ENCODE results near the gene ZMYND19.
A peak's percentile ranks its signal among the peaks of the same experiment; 100 is the strongest.
"Not testable (repeated sequence)": the region's sequence is repeated elsewhere in the genome, so short reads cannot be mapped to it uniquely, and the experiment has no call there.

Gene ZMYND19

DNA sequence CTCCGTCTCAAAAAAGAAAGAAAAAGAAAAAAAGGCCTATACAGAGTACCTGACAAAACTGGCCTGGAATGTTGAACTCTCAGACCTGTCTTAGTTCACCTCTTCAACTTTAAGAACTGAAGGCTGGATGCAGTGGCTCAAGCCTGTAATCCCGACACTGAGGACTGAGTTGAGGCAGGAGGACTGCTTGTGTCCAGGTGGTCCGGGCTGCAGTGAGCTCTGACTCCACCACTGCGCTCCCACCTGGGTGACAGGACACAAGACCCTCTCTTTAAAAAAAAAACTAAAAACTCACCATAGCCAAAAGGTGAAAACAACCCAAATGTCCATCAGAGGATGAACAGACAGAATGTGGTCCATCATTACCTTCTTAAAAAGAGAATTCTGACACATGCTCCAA is 32.2 kb downstream of the ZMYND19 start:
- DNase-seq (ENCODE audit: low read depth in 2 of 2), result no peak

DNA sequence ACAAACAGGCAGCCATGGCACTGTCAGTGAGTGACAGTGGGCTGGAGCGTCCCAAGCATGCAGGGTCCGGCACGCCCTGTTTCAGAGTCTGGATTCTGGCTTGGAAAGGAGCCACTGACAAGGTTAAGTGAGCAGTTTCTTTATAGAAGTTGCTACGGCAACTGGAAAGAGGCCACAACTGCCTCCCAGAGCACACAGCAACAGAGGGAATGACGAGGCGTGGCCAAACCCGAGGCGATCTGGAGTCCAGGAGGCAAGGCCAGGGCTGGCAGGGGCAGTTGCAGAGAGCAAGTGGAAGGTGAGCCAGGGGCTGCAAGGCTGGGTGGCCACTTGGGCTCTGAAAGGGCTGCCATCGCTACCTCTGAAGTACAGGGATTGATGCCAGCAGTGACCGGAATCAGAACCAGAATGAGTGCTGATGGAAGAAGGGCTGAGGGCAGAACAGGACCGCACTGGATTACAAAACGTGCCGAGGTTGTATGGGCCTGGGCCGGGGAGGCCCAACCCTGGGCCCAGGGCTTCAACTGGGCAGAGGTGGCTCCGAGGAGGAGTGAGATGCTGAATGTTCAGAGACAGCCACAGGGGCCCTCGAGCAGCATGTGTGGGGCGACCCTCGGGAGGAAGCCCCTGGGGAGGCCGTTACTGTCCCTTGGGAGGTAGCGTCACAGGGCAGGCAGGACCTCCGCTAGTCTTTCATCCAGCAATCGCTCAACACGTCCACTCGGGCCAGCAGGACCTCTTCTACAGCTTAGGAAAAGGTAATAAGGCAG is 34.1 kb downstream of the ZMYND19 start:
- no peak for DNase-seq (ENCODE audit: low read depth in 2 of 2)

DNA sequence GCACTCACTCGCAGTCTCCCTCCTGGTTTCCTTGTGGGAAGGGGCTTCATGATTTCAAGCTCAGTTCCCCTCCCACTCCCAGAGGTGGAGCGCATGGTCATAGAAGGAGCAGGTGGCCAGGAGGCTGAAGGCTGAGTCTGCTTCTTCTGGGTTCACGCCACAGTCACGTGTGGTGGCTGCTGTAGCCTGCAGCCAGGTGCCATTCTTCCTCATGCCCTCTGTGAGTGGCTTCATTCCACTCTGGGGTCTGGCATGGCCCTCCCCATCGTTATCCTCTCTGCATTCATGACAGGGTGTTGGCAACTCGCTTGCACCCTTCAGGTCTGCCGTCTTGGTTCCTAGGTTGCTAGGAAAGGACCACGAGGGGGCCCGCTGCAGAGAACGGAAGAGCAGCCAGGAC is 35.1 kb downstream of the ZMYND19 start:
- no peak for DNase-seq (ENCODE audit: low read depth in 2 of 2)

DNA sequence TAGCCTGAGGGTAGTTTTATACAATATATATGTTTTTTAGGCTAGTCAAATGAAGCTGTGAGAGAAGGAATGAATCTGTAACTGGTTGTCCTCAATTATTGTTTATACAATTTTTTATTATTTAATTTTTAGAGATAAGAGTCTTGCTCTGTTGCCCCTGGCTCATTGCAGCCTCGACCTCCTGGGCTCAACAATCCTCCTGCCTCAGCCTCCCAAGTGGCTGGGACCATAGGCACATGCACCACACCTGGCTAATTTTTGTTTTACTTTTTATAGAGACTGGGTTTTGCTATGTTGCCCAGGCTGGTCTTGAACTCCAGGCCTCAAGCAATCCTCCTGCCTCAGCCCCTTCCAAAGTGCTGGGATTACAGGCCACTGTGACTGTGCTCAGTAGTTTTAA is 36.0 kb downstream of the ZMYND19 start:
- DNase-seq (ENCODE audit: low read depth in 2 of 2), result no peak

DNA sequence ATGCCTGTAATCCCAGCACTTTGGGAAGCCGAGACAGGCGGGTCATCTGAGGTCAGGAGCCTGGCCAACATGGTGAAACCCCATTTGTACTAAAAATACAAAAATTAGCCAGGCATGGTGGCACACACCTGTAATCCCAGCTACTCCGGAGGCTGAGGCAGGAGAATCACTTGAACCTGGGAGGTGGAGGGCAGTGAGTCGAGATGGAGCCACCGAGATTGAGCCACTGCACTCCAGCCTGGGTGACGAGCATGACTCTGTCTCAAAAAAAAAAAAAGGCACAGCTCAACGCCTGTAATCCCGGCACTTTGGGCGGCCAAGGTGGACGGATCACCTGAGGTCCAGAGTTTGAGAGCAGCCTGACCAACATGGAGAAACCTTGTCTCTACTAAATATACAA is 36.7 kb downstream of the ZMYND19 start:
- not testable (repeated sequence) for DNase-seq (ENCODE audit: low read depth in 2 of 2)

DNA sequence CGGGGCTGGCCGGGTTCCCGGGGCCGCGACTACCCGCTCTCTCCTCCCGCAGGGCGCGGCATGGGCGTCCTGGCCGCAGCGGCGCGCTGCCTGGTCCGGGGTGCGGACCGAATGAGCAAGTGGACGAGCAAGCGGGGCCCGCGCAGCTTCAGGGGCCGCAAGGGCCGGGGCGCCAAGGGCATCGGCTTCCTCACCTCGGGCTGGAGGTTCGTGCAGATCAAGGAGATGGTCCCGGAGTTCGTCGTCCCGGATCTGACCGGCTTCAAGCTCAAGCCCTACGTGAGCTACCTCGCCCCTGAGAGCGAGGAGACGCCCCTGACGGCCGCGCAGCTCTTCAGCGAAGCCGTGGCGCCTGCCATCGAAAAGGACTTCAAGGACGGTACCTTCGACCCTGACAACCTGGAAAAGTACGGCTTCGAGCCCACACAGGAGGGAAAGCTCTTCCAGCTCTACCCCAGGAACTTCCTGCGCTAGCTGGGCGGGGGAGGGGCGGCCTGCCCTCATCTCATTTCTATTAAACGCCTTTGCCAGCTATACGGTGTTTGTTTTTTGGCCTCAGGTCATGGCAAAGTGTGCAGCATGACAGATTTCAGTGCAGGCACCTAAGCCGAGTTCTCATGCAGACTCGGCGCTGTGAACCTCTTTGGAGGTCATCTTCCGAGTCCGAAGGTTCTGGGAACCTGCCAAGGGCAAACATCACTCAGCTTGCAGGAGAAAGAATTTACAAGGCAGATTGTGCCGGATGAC is 38.1 kb downstream of the ZMYND19 start:
- DNase-seq (ENCODE audit: low read depth in 2 of 2), result no peak

DNA sequence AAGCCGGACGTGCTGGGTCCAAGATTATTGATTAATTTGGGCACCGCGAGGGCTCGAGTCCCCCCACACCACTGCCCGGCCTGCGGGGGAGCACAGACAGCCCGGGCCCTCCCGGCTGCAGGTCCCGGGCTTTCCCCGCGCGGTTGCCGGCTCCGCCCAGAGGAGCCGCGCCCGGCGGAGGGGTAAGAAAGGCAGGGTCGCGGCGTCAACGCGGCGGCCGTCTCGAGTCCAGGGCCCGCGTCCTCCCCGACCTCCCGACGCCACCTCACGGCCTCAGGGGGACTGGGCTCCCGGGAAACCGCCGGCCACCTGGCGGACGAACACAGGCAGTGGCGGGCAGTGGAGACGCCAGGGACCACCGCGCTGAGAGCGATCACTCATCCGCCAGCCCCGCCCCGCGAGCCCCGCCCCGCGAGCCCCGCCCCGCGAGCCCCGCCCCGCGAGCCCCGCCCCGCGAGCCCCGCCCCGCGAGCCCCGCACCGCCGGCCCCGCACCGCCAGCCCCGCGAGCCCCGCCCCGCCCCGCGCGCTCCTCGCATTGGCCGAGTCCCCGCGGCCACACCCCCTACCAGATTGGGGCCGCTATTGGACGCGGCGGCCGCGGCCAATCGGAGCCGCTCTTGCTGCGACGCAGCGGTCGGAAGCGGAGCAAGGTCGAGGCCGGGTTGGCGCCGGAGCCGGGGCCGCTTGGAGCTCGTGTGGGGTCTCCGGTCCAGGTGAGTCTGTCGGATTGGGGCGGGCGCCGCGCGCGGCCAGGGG is 38.9 kb downstream of the ZMYND19 start, which contains the start of gene MRPL41:
Gene MRPL41, plus strand, starts transcription at position 616 of the 758 bp plus-strand sequence. CDS start 203 bp downstream, outside the sequence.
- DNase-seq (ENCODE audit: low read depth in 2 of 2), result peak; percentile 67 to 79

DNA sequence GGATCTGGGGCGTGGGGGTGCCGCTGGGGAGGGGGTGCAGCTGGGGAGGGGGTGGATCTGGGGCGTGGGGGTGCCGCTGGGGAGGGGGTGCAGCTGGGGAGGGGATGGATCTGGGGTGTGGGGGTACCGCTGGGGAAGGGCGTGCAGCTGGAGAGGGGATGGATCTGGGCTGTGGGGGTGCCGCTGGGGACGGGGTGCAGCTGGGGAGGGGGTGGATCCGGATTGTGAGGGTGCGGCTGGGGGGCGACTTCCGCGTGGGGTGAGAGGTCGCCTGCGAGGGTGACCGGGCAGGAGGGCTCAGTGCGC is 39.4 kb downstream of the ZMYND19 start:
- DNase-seq (ENCODE audit: low read depth in 2 of 2), result not testable (repeated sequence)

DNA sequence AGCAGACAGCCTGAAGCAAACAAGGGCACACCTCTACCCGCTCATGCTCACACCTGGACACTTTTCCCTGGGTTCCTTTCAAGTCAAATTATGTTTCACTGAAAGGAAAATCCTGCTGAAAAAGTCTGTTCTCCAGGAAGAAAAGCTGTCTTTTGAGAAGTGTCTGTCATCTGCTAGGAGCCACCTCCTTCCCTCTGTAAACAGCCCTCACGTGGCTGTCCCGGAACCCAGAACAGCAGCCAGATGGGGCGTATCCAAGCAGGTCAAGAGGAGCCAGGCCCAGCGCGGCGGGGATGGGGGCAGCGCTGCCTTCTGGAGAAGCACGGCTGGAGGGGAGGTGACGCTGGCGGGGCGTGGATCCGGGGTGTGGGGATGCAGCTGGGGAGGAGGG is 40.1 kb downstream of the ZMYND19 start, which contains the start of gene PNPLA7:
Gene PNPLA7, minus strand, starts transcription at position 172 of the 391 bp plus-strand sequence. CDS start 205 bp downstream, outside the sequence.
- peak in 1 of 2 donors; percentile 30 for DNase-seq (ENCODE audit: low read depth in 2 of 2)

DNA sequence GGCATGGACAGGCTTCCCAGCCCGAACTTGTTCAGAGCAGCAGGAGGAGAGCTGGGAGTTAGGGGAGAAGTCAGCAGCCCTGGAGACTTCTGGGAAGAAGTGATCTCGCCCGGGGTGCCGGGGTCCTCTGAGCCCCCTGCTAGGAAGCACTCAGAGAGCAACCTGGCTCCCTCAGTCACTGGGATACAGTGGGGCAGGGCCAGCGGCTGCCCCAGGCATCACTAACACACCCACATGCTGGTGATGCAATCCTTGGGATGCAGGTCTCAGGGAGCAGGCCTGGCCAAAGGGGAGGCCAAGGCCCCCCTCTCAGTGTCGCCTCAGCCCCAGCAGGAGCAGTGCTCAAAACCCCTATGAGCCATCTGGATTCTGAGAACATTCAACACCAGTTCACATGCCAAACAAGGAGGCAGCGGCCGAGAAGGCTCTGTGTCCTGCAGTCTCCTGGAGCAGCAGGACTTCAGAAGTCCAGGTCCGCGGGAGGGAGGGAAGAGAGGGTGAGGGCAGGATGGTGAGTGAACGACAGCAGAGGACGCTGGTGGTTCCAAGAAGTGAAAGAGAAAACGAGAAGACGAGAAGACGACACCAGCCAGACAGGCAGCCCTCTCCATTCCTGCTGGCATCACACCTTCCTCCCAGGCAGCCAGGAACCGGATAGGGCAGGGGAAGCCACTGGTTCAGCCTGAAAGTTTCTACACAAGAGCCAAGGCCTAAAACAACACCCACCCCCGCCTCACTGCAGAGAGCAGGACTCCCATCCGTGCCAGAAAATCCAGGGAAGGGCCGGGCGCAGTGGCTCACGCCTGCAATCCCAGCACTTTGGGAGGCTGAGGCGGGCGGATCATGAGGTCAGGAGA is 42.4 kb downstream of the ZMYND19 start:
- no peak for DNase-seq (ENCODE audit: low read depth in 2 of 2)

DNA sequence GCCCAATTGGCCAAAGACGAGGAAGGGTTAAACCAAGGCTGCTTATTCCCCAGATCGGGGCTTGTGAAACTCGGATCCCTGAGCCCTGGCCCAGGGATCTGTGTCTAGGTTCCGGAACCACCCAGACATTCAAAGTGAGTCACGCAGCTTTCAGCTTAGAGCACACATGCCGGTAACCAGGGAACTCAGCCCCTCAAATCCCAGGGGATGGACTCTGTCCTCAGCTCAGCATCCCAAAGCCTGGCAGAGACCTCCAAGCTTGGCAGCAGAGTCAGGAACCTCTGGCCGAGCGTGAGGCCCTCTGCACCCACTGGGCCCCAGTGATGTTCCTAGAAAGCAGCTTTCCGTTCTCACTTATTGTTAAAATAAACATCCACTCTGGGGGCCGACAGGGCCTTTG is 45.2 kb downstream of the ZMYND19 start:
- no peak for DNase-seq (ENCODE audit: low read depth in 2 of 2)

DNA sequence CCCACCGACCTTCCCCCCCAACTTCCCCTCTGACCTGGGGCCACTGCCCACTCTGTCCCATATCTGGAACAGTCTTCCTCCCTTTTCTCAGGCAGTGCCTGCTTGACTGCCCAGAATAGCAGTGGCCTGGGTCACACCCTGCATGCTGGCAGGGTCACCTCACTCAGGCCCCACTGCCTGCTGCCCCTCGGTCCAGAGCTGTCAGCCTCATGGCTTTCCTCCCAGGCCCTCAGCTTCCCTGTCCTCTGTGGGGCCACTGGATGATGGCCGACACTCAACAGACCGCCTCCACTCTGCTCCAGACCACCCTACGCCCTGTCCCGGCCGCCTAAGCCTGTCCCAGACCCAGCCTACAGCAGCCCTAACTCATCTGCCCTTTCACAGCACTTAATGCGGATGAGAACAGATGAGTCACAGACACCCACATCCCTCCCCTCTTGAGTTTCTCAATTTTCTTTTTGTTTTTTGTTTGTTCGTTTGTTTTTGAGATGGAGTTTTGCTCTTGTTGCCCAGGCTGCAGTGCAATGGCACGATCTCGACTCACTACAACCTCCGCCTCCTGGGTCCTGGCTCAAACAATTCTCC is 46.0 kb downstream of the ZMYND19 start:
- no peak for DNase-seq (ENCODE audit: low read depth in 2 of 2)

DNA sequence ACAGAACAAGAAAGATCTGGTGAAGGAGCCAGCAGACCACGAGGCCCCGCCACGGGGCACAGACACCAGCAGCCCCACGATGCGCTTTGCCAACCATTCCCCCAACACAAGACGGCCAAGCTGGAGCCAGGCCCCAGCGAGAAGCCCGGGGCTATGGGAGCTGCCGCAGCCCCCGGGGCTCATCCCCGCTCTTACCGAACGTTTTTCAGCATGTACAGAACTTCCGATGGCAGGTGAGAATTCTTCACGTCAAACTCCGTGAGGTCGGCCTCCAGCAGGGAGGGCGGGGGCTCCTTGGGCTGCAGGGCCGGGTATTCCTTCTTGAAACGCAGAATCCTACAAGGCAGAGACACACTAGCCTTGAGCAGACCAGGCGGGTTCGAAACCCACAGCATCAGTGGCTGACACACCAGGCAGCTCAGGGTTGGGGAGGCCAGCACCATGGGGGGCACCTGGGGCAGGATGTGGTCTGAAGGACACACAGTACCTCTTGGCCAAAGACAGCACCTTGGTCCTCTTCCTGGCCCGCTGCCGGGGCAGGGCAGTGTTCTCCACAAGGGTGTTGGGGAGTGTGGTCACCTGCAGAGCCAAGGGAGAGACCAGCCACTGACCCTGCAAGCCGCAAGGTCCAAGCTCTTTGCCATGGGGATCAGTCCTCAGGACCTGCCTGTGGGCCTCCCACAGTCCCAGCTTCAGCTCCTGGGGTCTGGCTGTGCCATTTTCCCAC is 46.9 kb downstream of the ZMYND19 start:
- DNase-seq (ENCODE audit: low read depth in 2 of 2), result no peak

DNA sequence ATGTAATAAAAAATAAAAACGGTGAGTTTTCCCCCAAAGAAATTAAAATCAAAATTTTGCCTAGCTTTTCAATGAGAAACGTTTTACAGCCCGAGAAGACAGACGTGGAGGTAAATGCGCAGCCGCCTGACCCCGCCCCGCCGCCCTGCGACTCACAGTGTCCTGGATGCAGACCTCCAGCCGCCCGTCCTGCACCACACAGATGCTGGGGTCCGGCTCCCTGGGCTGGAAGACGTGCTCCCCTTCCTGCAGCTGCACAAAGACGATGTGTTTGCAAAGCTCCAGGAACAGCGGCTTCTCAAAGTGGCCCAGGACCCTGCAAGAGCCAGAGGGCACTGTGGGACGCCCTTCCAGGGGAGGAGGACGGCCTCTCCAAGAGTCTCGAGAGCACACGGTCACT is 47.8 kb downstream of the ZMYND19 start:
- no peak for DNase-seq (ENCODE audit: low read depth in 2 of 2)

DNA sequence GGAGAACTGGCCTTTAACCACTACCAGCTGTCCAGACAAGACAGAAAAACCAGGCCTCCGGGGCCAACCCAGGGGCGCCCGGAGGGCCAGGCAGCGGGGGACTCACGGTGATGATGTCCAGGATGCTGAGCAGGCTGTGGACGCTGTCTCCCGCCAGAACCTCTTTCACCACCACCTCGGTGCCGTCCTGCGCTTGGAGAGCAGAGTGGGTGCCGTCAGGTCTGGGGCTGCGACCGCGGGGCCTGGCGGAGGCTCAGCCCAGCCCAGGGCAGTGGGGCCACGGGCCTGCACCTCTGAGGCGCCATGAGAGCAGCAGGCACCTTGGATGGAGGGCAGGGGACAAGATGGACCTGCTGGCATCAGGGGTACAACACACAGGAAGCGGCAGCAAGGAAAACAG is 49.8 kb downstream of the ZMYND19 start:
- DNase-seq (ENCODE audit: low read depth in 2 of 2), result no peak

DNA sequence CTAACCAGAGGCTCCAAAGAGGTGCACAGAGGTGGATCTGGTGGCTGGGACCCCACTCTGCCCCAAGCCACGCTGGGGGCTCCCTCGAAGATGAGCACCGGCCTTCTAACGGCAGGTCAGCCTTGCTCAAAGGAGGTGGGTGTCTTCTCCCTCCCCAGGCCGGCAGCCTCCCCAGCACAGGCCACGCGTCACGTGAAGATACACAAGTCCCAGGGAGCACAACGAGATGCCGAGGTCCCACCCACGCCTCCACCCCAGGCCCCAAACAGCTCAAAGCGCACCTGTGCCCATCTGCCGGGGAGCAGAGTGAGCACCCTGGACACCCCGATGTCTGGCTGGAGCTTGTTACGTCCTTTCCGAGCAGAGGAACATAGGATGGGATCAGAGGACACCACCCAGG is 52.3 kb downstream of the ZMYND19 start:
- no peak for DNase-seq (ENCODE audit: low read depth in 2 of 2)

DNA sequence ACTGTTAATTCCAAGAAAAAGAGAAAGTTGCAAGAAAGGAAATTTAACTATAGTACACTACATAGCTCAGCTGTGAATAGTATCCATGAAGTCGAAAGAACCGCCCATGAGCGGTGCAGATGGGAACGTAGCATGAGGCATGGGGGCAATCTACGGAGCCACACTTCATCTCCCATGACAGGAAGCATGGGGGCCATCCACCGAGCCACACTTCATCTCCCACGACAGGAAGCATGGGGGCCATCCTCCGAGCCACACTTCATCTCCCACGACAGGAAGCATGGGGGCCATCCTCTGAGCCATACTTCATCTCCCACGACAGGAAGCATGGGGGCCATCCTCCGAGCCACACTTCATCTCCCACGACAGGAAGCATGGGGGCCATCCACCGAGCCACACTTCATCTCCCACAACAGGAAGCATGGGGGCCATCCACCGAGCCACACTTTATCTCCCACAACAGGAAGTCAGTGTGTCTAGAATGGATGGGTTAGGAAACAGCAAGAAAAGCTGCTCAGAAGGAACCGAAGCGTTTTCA is 53.6 kb downstream of the ZMYND19 start:
- not testable (repeated sequence) for DNase-seq (ENCODE audit: low read depth in 2 of 2)

DNA sequence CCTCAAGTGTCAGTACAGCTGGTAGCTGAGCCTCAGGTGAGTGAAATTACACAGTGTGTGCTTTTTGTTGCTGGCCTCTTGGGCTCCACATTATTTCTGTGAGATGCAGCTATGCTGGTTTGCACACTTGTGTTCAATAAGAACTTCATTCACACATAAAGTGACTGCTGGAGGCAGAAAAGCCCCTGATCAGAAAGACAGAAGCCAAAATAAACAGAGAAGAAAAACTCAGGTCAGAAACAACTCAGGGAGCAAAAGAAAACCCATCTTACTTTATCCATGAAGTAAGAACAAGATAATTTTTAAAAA is 55.2 kb downstream of the ZMYND19 start:
- no peak for DNase-seq (ENCODE audit: low read depth in 2 of 2)

DNA sequence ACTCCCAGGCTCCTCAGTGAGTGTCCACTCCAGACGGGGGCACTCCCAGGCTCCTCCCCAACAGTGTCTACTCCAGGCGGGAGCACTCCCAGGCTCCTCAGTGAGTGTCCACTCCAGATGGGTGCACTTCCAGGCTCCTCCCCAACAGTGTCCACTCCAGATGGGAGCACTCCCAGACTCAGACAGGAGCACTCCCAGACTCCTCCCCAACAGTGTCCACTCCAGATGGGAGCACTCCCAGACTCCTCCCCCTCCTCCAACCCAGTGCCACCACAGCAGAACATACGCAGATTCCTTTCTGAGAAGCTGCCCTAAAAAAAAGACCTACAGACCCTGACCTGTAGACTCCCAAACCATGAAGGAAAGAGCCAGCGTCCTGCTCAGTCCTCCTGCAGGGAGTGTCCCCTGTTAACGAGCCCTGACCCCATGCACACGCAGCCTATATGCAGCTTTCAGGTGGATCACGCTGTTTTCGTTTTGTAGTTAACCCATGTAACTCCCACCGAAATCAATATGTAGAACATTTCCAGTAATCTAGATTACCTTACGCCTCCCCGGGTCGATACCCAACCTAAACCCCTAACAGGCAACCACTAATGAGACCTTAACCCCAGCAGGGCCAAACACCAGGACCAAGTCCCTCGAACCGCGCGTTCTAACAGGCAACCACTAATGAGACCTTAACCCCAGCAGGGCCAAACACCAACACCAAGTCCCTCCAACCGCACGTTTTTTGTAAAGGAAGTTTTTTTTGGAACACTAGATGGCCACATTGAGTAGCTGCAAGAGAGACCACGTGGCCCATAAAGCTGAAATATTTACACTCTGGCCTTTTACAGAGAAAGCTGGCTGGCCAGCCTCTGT is 55.8 kb downstream of the ZMYND19 start:
- DNase-seq (ENCODE audit: low read depth in 2 of 2), result no peak
